Measurements from ENCODE around the gene FCER2. TPM values are rescaled to one million over a fixed set of nuclear protein-coding genes. Genes with fewer than 3 reads are reported as not detected.

FCER2 gene
- total RNA-seq, 1 experiment from 2014 or later, result not detected

DNA sequence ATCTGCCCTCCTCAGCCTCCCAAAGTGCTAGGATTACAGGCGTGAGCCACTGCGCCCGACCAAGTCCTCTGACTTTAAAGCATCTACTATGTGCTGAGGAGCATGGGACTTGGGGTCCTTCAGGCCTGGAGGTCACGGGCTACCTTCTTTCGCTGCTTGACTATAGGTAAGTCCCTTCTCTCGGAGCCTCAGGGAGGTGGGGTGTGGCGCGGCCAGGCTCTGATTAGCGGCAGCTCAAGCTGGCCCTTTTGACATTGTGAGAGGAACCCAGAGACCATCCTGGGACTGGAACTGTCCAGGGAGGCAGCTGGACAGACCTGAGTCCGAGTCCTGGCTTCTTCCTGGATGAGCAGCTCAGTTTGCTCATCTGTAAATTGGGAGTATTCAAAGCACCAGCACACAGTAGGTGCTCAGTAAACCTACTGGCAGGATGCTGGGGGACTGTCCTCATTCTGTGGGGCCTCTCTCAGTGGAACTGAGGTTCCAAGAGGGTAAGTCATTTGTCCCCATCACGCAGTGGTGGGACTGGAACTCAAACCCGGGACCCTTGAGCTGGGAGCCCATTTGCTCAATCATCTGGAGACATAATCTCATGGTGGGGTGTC, 780 bp downstream of the FCER2 start:
- Histone ChIP-seq H3K79me2 (ENCODE audit: insufficient read depth, low read length) (no peaks in the 10 kb centered on the region), H2BK12ac (ENCODE audit: insufficient read length, low read depth, low read length) (no peak overlapping the region), H3T11ph (ENCODE audit: low read length) (no peak overlapping the region), H3K27me3 (ENCODE audit: insufficient read depth, low read length) (no peaks in the 10 kb centered on the region), H2BK5ac (ENCODE audit: insufficient read length, low read length) (no peak overlapping the region), H4K20me1 (ENCODE audit: control insufficient read depth, insufficient read depth, insufficient read length) (no peaks in the 10 kb centered on the region), H3K23me2 (ENCODE audit: insufficient read length, low read depth, low read length, poor library complexity, severe bottlenecking) (no peaks in the 10 kb centered on the region), H3K56ac (ENCODE audit: insufficient read length, low read depth, low read length) (no peak overlapping the region), H3K23ac (ENCODE audit: insufficient read length, low read depth, low read length) (no peak overlapping the region), H3K9ac (ENCODE audit: extremely low read depth, insufficient read length, low read length) (no peak overlapping the region), H3K14ac (ENCODE audit: insufficient read depth, low read length) (no peak overlapping the region), H4K5ac (ENCODE audit: insufficient read length, low read depth, low read length) (no peak overlapping the region), H4K8ac (replicated peaks; ENCODE audit: insufficient read length, low read depth, low read length) (no peak overlapping the region), H2BK15ac (ENCODE audit: low read depth, low read length) (no peak overlapping the region), H2BK20ac (ENCODE audit: low read depth, low read length, poor library complexity, severe bottlenecking) (no peak overlapping the region), H3K27ac (ENCODE audit: insufficient read length, low read depth, low read length) (no peak overlapping the region), H2AFZ (ENCODE audit: low read length) (no peak overlapping the region), H2BK120ac (ENCODE audit: low read depth, low read length, poor library complexity, severe bottlenecking) (no peak overlapping the region), H3K4me2 (ENCODE audit: insufficient read depth, insufficient read length, low read length) (no peak overlapping the region), H2AK5ac (ENCODE audit: insufficient read length, low read length) (no peak overlapping the region), H4K91ac (ENCODE audit: insufficient read length, low read depth, low read length) (no peak overlapping the region), H3K18ac (ENCODE audit: insufficient read length, low read depth, low read length) (no peak overlapping the region), H3K4me1 (ENCODE audit: insufficient read depth, low read length) (no peaks in the 10 kb centered on the region; the same call in 1 of the 2 replicates), H3K79me1 (ENCODE audit: insufficient read depth, low read depth, low read length, poor library complexity, severe bottlenecking) (no peaks in the 10 kb centered on the region), H3K4ac (ENCODE audit: low read depth, low read length) (no peak overlapping the region), H3K9me3 (ENCODE audit: control insufficient read depth, low read depth, low read length) (no peaks in the 10 kb centered on the region)
- no peak for DNase-seq
- H3K27me3 Mint-ChIP-seq (ENCODE audit: low read depth), result peaks cover 64% of the 10 kb centered on the region
- H3K9me3 Mint-ChIP-seq, result no peaks in the 10 kb centered on the region
- no peak overlapping the region for H3K27ac Mint-ChIP-seq
- no peaks in the 10 kb centered on the region; a peak in 1 of 7 replicates for H3K36me3 Mint-ChIP-seq (ENCODE audit: insufficient read depth in 1 of 3, low read depth in 3 of 3)
- peaks cover 8 to 33% of the 10 kb centered on the region in 2 experiments for H3K4me1 Mint-ChIP-seq
- H3K4me3 Mint-ChIP-seq, result no peak overlapping the region
- TF ChIP-seq, protein P1, sequence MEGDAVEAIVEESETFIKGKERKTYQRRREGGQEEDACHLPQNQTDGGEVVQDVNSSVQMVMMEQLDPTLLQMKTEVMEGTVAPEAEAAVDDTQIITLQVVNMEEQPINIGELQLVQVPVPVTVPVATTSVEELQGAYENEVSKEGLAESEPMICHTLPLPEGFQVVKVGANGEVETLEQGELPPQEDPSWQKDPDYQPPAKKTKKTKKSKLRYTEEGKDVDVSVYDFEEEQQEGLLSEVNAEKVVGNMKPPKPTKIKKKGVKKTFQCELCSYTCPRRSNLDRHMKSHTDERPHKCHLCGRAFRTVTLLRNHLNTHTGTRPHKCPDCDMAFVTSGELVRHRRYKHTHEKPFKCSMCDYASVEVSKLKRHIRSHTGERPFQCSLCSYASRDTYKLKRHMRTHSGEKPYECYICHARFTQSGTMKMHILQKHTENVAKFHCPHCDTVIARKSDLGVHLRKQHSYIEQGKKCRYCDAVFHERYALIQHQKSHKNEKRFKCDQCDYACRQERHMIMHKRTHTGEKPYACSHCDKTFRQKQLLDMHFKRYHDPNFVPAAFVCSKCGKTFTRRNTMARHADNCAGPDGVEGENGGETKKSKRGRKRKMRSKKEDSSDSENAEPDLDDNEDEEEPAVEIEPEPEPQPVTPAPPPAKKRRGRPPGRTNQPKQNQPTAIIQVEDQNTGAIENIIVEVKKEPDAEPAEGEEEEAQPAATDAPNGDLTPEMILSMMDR (conservative IDR thresholded peaks at IDR 0.05), result no peak
- no CpG with 5 or more reads among the region's 12 CpGs for WGBS (ENCODE audit: extremely low coverage, insufficient read length, low lambda C conversion rate)
